ENCODE results near the gene MBTD1.

GRCh38 chr17:51161541-51161940, 98.3 kb downstream of the MBTD1 start:
- TF ChIP-seq CTCF (IDR thresholded peaks at IDR 0.05 in 8 of 11, conservative IDR thresholded peaks at IDR 0.05 in 3 of 11), result no peak
- TF ChIP-seq POLR2A (IDR thresholded peaks at IDR 0.05), result no peak
- no peak for TF ChIP-seq POLR2AphosphoS5 (IDR thresholded peaks at IDR 0.05)

Data from spleen (tissue), 7 donors.